GM12874 (cell line): ENCODE measurements around the gene HUWE1.

Experiments
- CTCF ChIP-seq: IDR thresholded peaks from 2 replicates; pipeline ENCODE4 v1.5.1; 2011; ENCODE audit warnings: low read depth, mild to moderate bottlenecking, control low read depth, low read length, moderate library complexity; ENCODE audit not compliant: insufficient read depth

Gene HUWE1

GRCh38 chrX:53547668-53548067, 138.9 kb downstream of the HUWE1 start:
- no peak for TF ChIP-seq CTCF

- TF ChIP-seq CTCF, result no peak
These were observed 141.6 kb downstream of the HUWE1 start for GRCh38 chrX:53544936-53545335.

GRCh38 chrX:53538781-53539180, 147.7 kb downstream of the HUWE1 start:
- TF ChIP-seq CTCF, result no peak

- no peak for TF ChIP-seq CTCF
These were observed 159.5 kb downstream of the HUWE1 start for GRCh38 chrX:53526999-53527398.

- no peak for TF ChIP-seq CTCF
These were observed 175.2 kb downstream of the HUWE1 start for GRCh38 chrX:53511322-53511721.

GRCh38 chrX:53494436-53494835, 192.1 kb downstream of the HUWE1 start:
- no peak for TF ChIP-seq CTCF

GRCh38 chrX:53486285-53486684, 200.2 kb downstream of the HUWE1 start:
- no peak for TF ChIP-seq CTCF
